ENCODE data around the gene WDR38. TPM values are rescaled to one million over a fixed set of nuclear protein-coding genes. Genes with fewer than 3 reads are reported as not detected.
A peak's percentile ranks its signal among the peaks of the same experiment; 100 is the strongest.

WDR38 gene
- total and polyA plus RNA-seq, 2 of the 4 experiments (the other 2 are of a cell fraction), result not detected

GRCh38 chr9:124886866-124887492, 33.7 kb downstream of the WDR38 start:
- no peak overlapping the region for H2BK15ac ChIP-seq (ENCODE audit: low read depth, low read length)
- no peak overlapping the region for H3K4me2 ChIP-seq (ENCODE audit: low read depth, low read length)
- H2BK120ac ChIP-seq (ENCODE audit: low read depth, low read length), result no peak overlapping the region
- H4K8ac ChIP-seq (ENCODE audit: low read depth in 2 of 2, low read length in 2 of 2), result no peak overlapping the region
- H3K4me3 ChIP-seq (ENCODE audit: insufficient read depth, low read depth, low read length), result no peak overlapping the region
- H4K20me1 ChIP-seq (ENCODE audit: insufficient read depth, low read length), result no peaks in the 10 kb centered on the region; the same call in 1 of the 2 replicates
- ATAC-seq (ENCODE audit: low read depth), result no peak
- H2AK9ac ChIP-seq (replicated peaks; ENCODE audit: low read depth, low read length, poor library complexity), result no peak overlapping the region
- no peak overlapping the region for H3K4ac ChIP-seq (ENCODE audit: low read depth, low read length)
- 88% methylated on average over 13 of the region's 17 CpGs; no CpG with 5 or more reads in 1 of the 2 experiments for WGBS, 2 experiments (ENCODE audit: extremely low coverage in 2 of 2, insufficient read length in 1 of 2)
- peaks cover 5% of the 10 kb centered on the region; the same call in 1 of the 2 replicates for H3K9me1 ChIP-seq (ENCODE audit: insufficient read depth, low read length)
- H4K5ac ChIP-seq (ENCODE audit: low read depth, low read length), result no peak overlapping the region
- no peak overlapping the region for H2BK5ac ChIP-seq (ENCODE audit: low read depth, low read length, poor library complexity, severe bottlenecking)
- H2AFZ ChIP-seq (replicated peaks; ENCODE audit: low read length, poor library complexity), result no peak overlapping the region
- no peak overlapping the region for H3K23ac ChIP-seq (ENCODE audit: low read depth, low read length)
- H3K27me3 ChIP-seq (ENCODE audit: control insufficient read depth, insufficient read depth, low read length), result no peaks in the 10 kb centered on the region
- dilution Hi-C loops (cut with HindIII; ENCODE audit: low sequenced_read_pairs, unreplicated experiment), result no loop called here
- intact Hi-C loops (cut with micrococcal nuclease), result no loop called here
- H3K4me1 ChIP-seq (ENCODE audit: control insufficient read depth, insufficient read depth, low read length), result no peaks in the 10 kb centered on the region
- H2AK5ac ChIP-seq (ENCODE audit: low read depth, low read length), result no peak overlapping the region
- H3K9ac ChIP-seq (ENCODE audit: low read depth, low read length), result no peak overlapping the region
- no peak overlapping the region for H2BK20ac ChIP-seq (ENCODE audit: low read depth, low read length)
- TF ChIP-seq MAFK (IDR thresholded peaks at IDR 0.05; ENCODE audit: low read depth, low read length), result no peak
- no peak for TF ChIP-seq FOS (IDR thresholded peaks at IDR 0.05; ENCODE audit: low read depth, low read length)
- H3K9me3 ChIP-seq (ENCODE audit: control insufficient read depth, insufficient read depth, low read length), result no peaks in the 10 kb centered on the region
- no peak overlapping the region for H4K91ac ChIP-seq (ENCODE audit: insufficient read depth, low read depth, low read length)
- CTCF ChIA-PET, result no interaction called here
- peaks cover 55% of the 10 kb centered on the region for H3K36me3 ChIP-seq (ENCODE audit: control insufficient read depth, insufficient read depth, low read length)
- DNase-seq, result no peak
- no peak overlapping the region for H3K14ac ChIP-seq (replicated peaks; ENCODE audit: low read depth, low read length)
- POLR2A ChIA-PET (ENCODE audit: unreplicated experiment), result no interaction called here
- no peaks in the 10 kb centered on the region for H3K79me1 ChIP-seq (ENCODE audit: low read depth in 1 of 2, low read length in 2 of 2)
- H3K56ac ChIP-seq (ENCODE audit: extremely low read depth, insufficient read depth, low read length), result no peak overlapping the region
- BruUV-seq (replicated peaks), result TSS peak; percentile 28
- in situ Hi-C loops (cut with MboI; ENCODE audit: low sequenced_read_pairs), result no loop called here
- H3K27ac ChIP-seq (ENCODE audit: insufficient read depth, low read length), result no peak overlapping the region
- H3K18ac ChIP-seq (ENCODE audit: low read depth, low read length), result no peak overlapping the region

Measured in IMR-90 (cell line).